ENCODE data around the gene ADCY9. TPM values are rescaled to one million over a fixed set of nuclear protein-coding genes. Genes with fewer than 3 reads are reported as not detected.

ADCY9 gene
- total RNA-seq, 1 experiment from 2014 or later: 9.8 TPM

DNA sequence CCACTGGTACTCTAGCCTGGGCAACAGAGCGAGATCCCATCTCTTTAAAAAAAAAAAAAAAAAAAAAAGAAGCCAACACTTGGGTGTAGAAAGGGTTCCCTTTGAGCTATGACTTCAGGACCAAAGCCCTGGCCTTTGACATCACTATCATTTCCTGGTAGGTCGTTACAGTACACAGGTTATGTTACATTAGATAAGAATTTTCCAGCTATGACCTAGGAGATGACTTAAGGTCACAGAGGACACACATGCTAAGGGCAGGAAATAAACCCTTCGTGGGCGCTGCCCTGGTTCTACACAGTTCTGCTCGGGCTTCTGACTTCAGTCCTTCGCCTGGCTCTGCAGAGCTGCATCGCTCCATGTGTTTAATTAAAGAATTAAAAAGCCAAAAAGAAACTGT, 112.0 kb downstream of the ADCY9 start:
- ChIA-PET CTCF (interaction anchor here (0.9 kb wide), 1 partner anchor 250 kb away, joined by 3 read pairs; no protein-coding TSS in a partner anchor), RAD21 (ENCODE audit: low non-redundant PET in 1 of 2, low total read pairs in 2 of 2, uncharacterized antibody in 2 of 2, unreplicated experiment in 2 of 2) (interaction anchor here in 1 of 2 experiments (0.6 kb wide), 1 partner anchor 185 kb away, joined by 3 read pairs; no protein-coding TSS in a partner anchor), POLR2A (no interaction called here)
- Histone ChIP-seq H3K36me3 (ENCODE audit: control insufficient read depth in 1 of 2, insufficient read depth in 2 of 2, low read length in 2 of 2) (no peaks in the 10 kb centered on the region), H3K4me2 (ENCODE audit: low read length) (no peak overlapping the region), H3K4me1 (ENCODE audit: control insufficient read depth in 1 of 2, insufficient read depth in 2 of 2, low read length in 2 of 2) (no peaks in the 10 kb centered on the region), H3K27ac (ENCODE audit: low read depth, low read length) (no peak overlapping the region), H3K9ac (ENCODE audit: low read length) (no peak overlapping the region), H3K9me2 (ENCODE audit: insufficient read depth) (no peaks in the 10 kb centered on the region), H3K27me3 (ENCODE audit: insufficient read depth, low read length) (no peaks in the 10 kb centered on the region), H4K20me1 (ENCODE audit: insufficient read depth) (no peaks in the 10 kb centered on the region), H3K79me2 (ENCODE audit: insufficient read depth, low read length) (no peaks in the 10 kb centered on the region), H2AFZ (ENCODE audit: low read depth, low read length, poor library complexity, severe bottlenecking) (no peak overlapping the region), H3K9me3 (ENCODE audit: control insufficient read depth in 1 of 2, insufficient read depth in 1 of 2, low read depth in 1 of 2, low read length in 2 of 2) (no peaks in the 10 kb centered on the region), H3K4me3 (replicated peaks in 1 of 2; ENCODE audit: low read depth in 1 of 2, low read length in 2 of 2) (no peak overlapping the region)
- intact Hi-C loops (cut with micrococcal nuclease): no loop called here
- TF ChIP-seq, protein P1, sequence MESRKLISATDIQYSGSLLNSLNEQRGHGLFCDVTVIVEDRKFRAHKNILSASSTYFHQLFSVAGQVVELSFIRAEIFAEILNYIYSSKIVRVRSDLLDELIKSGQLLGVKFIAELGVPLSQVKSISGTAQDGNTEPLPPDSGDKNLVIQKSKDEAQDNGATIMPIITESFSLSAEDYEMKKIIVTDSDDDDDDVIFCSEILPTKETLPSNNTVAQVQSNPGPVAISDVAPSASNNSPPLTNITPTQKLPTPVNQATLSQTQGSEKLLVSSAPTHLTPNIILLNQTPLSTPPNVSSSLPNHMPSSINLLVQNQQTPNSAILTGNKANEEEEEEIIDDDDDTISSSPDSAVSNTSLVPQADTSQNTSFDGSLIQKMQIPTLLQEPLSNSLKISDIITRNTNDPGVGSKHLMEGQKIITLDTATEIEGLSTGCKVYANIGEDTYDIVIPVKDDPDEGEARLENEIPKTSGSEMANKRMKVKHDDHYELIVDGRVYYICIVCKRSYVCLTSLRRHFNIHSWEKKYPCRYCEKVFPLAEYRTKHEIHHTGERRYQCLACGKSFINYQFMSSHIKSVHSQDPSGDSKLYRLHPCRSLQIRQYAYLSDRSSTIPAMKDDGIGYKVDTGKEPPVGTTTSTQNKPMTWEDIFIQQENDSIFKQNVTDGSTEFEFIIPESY (IDR thresholded peaks at IDR 0.05; ENCODE audit: extremely low read depth, insufficient replicate concordance, low read length): no peak
- TF ChIP-seq SP1 (IDR thresholded peaks at IDR 0.05; ENCODE audit: low read depth) (no peak), CEBPB (IDR thresholded peaks at IDR 0.05; ENCODE audit: low read depth) (no peak), ZNF274 (IDR thresholded peaks at IDR 0.05; ENCODE audit: low read depth, low read length) (no peak), SIN3A (IDR thresholded peaks at IDR 0.05; ENCODE audit: low read depth) (no peak), POLR2AphosphoS5 (IDR thresholded peaks at IDR 0.05; ENCODE audit: low read depth, low read length) (no peak)
- TF ChIP-seq, protein P2, sequence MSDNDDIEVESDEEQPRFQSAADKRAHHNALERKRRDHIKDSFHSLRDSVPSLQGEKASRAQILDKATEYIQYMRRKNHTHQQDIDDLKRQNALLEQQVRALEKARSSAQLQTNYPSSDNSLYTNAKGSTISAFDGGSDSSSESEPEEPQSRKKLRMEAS (IDR thresholded peaks at IDR 0.05): no peak
- TF ChIP-seq, protein P3, sequence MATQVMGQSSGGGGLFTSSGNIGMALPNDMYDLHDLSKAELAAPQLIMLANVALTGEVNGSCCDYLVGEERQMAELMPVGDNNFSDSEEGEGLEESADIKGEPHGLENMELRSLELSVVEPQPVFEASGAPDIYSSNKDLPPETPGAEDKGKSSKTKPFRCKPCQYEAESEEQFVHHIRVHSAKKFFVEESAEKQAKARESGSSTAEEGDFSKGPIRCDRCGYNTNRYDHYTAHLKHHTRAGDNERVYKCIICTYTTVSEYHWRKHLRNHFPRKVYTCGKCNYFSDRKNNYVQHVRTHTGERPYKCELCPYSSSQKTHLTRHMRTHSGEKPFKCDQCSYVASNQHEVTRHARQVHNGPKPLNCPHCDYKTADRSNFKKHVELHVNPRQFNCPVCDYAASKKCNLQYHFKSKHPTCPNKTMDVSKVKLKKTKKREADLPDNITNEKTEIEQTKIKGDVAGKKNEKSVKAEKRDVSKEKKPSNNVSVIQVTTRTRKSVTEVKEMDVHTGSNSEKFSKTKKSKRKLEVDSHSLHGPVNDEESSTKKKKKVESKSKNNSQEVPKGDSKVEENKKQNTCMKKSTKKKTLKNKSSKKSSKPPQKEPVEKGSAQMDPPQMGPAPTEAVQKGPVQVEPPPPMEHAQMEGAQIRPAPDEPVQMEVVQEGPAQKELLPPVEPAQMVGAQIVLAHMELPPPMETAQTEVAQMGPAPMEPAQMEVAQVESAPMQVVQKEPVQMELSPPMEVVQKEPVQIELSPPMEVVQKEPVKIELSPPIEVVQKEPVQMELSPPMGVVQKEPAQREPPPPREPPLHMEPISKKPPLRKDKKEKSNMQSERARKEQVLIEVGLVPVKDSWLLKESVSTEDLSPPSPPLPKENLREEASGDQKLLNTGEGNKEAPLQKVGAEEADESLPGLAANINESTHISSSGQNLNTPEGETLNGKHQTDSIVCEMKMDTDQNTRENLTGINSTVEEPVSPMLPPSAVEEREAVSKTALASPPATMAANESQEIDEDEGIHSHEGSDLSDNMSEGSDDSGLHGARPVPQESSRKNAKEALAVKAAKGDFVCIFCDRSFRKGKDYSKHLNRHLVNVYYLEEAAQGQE (IDR thresholded peaks at IDR 0.05; ENCODE audit: low read depth): no peak
- ATAC-seq: no peak
- BruUV-seq (replicated peaks): no TSS peak
- no peak for DNase-seq (ENCODE audit: low read depth, low spot score)

All from HCT116 (cell line).